ENCODE data around the gene CCR5AS.

GRCh38 chr3:46360907-46361306 lies 46.0 kb downstream of the CCR5AS start:
- TF ChIP-seq CTCF (IDR thresholded peaks at IDR 0.05) (no peak), POLR2AphosphoS5 (IDR thresholded peaks at IDR 0.05) (no peak), POLR2A (IDR thresholded peaks at IDR 0.05) (no peak)
